ENCODE data around the gene SEMA5A.

SEMA5A gene

DNA sequence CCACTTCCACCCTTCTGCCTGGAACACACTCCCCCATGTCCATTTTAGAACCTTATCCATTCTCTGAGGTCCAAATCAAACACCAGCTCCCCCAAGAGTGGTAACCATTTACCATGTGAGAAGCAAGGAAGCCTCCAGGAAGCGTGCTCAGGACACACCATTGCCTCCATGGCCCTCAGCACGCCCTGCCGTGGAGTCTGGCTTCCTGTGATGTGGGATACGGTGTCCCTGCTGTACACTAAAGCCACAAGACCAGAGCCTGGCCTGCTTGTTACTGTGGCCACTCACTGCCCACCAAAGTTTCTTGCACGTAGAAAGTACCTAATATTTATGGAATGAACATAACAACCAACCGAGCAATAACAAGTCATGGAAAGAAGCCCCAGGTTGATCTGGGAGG is 151.7 kb downstream of the SEMA5A start:
- no peak for DNase-seq

DNA sequence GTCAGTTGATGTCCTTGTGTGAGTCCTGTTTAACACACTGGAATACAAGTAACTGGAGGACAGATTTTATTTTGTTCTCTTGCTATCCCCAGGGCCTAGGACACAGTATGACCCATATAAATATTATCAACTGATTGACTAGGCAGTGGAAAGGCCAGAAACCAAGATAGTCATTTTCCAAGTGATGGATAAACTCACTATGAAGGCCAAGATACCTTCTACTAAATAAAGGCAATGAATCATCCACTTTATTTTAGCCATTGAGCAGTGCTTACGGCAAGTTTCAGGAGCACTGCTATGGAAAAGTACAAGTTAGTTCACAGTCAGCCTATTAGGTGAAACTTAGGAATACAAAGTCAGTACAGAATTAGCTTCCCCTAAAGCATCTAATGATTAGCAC is 153.2 kb downstream of the SEMA5A start:
- DNase-seq, result no peak

DNA sequence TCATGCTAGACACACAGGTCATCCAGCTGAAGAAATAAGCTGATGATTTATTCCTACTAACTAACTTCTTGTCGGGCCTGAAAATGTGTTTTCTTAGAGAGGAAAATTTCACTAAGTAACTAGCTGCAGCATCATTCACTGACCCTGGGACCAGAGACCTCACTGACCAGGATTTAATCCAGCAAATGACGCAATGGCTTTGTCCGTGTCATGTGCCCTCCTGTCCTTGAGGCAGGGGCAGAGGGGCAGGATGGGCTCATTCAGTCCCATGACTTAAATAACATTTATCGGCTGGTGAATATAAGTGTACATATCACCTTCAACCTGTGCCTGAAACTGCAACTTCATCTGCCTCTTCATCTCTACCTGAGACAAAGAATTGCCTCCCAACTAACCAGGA is 154.8 kb downstream of the SEMA5A start:
- DNase-seq, result no peak

DNA sequence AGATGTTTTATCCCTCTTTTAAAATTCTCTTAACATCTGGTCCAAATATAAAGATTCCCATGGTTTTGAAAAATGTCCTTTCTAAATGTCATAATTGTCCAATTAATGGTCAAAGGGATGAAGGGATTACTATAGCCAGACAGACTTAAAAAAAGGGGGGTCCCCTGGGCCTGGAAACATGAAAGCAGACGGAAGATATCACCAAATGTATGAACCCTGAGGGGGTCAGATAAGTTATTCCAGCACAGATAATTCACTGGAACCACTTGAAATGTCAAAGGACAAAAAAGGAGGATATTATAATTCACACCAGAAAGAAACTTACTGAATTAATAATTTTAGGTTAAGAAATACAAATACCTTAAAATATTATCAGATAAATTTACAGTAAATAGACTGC is 155.8 kb downstream of the SEMA5A start:
- no peak for DNase-seq

DNA sequence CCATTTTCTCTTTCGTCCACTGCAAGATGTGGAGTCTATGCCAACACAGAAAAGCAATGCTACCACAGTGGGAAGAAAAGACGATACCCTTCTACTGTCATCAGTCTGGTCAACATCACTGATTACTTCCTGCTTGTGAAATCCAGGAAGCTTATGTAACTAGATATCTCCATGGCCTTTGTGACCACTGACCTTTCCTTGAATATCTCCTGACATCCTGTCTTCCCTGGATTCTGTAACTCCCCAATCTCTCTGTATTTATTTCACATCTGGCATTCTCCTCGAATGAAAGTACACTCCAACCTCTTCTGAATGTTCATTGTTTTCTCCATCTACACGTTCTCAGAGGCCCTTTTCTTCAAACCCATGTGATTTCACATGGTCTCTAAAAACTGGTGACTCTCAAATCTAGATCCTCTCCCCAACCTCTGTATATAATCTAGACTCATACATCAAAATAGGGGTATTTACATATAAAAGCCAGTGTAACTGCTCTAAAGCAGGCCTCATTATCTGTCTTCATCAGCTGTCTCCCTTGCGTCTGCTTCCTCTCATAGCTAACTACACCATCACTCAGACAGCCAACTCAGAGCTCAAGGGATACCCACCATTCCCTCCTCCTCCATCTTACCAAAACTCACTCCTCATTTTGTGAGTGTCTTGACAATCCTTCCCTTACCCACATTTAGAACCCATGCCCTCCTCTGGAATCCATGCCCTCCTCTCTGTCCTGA is 156.8 kb downstream of the SEMA5A start:
- DNase-seq, result no peak

DNA sequence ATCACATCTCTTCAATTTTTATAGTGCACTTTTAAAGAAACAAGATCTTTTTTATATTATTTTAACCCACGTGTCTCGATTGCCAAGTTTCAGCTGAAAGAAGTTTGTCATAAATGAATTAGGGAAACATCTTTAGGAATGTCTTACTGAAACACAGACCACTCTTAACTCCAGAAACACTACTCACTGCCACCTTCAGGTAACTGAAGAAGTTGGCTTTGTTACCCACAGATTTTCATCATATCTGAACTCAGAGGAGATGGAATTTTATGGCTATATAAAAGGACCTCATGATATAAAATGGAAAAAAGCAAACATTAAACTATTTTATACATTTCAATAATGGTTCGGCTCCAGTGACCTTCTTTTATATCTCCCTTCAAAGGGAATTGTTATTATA is 158.0 kb downstream of the SEMA5A start:
- no peak for DNase-seq

DNA sequence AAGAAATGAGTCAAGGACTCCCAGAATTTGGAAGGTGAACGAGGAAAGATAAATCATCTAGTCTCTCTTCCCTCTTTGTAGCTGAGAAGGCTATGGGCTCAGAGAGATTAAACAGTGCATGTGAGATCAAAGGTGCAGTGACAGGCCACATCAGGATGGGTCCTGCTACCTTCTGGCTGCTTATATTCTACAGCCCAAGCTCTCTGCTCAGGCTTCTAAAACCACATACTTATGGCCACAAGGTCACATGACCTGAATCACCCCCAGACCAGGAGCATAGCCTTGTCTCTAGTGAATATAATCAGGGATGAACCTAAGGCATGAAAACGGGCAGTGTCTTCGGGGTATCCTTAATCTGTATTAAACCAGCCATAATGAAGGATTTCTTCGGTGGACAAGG is 158.9 kb downstream of the SEMA5A start:
- no peak for DNase-seq

DNA sequence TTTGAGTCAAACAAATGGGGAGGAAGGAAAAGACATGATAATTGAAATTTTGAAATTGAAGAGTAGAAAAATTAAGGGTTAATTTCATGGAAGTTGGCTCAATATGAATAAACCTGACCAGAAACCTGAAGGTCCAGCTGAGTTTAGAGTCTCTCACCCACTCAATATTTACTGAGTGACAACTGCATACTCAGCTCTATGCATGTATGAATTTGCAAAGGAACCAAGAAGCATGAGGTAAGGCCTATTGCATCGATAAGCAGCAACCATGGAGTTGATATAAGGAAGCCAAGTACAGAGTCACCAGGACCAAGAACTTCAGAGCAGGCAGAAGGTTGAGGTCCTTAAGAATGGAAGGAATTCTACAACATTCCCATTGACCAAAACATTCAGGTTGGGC is 163.4 kb downstream of the SEMA5A start:
- no peak for DNase-seq

DNA sequence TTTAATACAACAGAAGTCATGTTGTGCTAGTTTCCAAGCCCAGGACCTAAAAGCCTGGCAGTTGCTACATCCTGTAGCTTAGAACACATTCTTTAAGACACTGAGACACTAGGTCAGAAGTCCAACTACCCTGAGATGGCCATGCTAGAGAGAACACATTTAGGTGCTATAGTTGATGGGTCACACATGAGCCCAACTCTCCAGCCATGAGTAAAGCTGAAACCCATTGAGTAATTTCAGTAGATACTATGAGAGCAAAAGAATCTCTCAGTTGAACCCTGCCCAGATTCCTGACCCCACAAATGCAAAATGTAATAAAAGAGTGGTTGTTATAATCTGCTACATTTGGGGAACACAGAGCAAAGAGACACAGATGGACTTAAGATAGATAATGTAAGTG is 164.4 kb downstream of the SEMA5A start:
- DNase-seq, result no peak

DNA sequence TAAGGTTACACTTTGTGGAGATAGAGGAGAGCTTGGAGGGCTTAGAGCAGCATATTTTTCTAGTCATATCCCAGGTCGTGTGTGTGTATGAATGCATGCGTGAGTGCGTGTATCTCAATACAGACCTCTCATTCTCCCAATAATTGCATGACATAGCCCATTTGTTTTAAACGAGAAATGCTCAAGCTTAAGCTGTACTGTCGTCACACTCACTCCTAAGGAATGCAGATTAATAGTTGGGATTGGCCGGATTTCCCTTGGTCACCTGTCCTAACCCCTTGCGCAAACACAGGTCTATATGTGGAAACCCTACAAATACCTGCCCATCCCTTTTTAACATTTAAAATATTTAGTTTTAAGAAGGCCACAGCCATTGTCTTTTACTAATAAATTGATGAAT is 165.8 kb downstream of the SEMA5A start:
- no peak for DNase-seq

DNA sequence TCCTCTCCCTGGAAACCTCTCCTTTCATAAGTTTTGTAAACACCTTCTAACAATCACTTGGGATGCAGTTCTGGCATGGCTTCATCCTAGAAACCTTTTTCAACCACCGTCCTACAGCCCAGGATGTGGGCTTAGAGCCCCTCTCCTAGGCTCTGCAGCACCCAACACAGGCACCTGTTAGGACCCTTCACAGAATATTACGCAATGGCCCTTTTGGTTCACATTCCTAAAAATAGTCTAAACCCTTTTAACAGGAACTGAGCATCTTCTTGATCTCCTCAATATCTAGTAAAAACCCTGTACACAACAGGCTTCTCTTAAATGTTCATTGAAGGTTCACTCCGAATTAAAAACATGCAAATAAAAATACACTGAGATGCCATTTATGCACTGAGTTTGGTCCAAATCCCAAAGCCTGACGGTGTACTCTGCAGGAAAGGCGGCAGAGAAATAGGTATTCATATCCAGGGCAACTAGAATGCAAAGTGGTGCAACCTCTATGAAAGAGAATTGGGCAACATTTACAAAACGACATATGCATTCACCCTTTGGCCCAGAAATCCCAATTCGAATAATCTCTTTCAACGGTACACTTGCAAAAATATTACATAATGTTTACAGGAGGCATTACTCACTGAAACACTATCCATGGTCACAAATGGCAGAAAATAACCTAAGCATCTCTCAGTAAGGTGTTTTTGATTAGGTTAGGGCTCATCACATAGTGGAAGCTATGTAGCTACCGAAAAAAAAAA is 169.3 kb downstream of the SEMA5A start:
- no peak for DNase-seq

DNA sequence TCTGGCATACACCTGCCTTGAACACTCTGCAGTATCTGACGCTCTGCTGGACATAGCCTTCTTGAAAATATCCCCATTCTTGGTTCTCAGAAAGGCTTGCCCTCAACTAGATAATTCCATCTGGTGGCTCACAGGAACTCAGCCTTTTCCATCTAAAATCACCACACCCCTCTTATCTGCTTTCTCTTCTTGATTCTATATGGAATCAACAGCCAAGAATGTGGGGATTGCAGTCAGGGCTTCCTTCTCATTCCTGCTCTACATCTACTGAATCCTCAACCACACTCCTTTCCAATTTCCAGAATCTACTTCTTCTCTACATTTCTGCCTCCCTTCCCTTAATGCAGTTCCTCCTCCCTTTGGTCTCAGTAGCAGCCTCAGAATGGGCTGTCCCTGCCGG is 170.1 kb downstream of the SEMA5A start:
- no peak for DNase-seq

DNA sequence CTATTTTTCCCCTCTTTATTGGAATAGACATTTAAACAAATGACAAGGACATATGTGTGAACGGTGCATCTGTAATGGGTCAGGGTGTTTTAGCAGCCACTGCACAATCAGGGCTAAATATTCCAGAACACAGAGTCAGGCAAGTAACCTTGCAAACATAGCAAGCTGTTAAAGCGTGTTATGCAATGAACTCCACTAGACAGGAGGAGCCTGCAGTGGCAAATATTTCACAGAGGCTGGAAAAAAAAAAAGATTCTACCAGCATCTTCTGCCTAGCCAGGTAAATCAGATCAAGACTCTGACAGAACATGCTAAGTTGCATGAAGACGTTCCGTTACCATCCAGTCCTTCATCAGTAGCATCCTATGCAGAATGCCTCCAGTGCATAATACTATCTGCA is 171.8 kb downstream of the SEMA5A start:
- no peak for DNase-seq

DNA sequence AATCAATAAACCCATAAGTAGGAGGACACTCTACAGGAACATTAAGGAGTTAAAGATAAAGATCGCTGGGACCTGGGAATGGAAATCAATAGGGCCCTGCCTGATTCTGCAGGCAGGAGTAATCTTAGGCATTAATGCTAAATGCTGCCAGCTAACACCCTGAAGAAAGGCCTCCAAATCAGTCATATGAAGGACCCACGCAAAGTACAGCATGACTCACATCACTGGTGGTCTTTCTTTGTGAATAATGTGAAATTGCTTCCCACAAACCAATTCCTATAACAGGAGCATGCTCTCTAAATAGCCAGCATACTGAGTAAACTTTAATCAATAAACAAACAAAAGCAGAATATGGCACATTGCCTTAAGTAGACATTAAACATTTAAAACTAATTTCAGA is 172.3 kb downstream of the SEMA5A start:
- no peak for DNase-seq

DNA sequence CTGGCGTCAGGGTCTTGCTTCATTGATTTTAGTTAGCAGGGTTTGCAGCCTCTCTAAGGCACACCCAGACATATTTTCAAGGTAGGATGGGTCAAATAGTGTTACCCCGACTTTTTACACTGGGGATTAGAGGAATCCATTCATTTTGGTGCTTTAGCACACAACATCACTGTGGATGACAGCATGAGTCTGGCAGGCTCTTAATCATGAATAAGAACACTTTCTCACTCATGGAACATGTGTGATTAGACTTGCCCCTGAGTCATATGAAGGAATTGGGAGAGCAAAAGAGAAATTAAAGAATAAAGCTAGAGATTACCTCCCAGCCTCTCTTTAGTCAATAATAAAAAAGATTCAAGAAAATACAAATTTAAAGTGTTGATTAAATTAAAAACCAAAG is 175.6 kb downstream of the SEMA5A start:
- DNase-seq, result no peak

DNA sequence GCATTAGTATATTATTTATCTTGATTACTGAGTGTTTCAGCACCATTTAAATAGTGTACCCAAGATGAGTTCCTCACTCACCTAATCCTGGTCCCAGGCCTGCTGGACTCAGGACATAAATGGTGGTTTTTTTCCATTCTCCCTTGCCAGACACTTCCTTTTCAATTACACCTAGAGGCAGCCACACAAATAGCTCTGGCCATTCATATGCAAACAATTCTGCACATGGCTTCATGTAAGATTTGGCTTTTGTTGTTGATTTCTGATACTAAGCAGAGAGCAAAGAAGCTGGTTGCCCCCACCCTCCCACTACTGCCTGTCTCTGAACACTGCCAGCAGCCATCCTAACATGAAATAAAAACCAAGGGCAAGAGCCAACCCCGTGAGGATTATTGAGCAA is 180.4 kb downstream of the SEMA5A start:
- no peak for DNase-seq

DNA sequence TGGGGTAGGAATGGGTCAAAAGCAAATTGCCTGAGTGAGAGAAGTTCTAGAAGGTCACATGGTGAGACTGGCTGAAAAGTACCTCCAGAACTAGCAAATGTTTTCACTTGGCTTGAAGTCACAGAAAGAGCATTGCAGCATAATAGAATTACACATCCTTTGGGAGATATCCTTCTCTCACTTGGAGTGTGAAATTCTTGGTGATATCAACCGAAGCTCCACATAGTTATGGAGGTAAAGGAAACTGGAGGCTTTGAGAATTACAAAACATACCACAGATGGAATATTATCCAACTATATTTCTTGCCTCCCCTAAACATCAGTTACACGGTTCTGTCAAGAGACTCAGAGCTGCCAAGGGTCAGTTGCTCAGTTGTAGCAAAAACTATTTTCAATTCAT is 182.4 kb downstream of the SEMA5A start:
- no peak for DNase-seq

DNA sequence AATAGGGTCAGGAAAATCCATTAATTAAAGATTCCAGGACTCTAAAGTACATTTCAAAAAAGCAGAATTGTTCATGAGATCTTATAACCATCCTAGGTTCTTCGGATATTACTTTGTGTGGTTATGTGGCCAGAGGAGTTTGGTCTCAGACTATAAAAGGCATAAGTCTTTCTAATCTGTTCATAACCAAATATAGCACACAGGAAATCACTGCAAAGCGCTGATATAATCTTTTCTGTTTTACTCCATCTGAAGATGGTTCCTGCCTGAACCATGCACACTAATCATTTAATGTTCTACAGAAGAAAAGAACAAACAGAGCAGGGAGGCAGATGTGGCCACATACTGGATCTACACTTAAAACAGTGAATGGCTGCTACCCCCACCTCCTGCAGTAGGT is 182.8 kb downstream of the SEMA5A start:
- DNase-seq, result no peak

DNA sequence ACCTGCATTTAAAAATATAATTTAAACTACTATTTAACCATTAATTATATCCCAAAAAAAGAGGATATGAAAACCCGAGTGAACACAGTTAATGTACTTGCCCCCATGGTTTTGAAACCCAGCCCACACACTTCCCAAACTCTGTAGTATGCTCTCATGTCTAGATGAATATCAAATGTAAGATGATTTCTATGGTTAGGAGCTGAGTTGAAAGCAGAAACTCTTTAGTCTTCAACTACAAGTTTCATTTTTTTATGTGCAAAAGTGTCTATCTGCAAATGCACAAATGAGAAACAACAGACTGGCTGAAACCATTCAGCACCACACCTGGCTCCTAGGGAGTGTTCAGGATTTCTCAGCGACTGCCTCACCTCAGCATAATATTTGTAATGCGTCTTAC is 183.3 kb downstream of the SEMA5A start:
- DNase-seq, result no peak

DNA sequence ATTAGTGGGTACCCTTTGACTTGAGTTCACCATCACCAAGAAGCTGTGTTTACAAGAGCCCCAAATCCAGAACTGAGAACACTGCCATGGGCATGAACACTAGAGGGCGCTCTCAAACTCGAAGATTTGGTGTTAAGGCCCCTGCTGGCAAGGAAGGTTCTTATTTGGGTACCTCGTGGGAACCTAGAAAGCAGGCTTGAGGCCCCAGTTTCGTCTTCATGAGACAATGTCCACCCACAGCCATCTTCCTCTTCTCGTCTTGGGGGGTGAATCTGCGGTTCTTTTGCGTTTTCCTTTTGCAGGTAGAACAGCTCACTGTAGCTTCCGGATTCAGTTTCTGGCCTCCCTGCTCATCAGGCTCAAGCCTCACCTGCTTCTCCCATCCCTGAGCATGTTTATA is 184.0 kb downstream of the SEMA5A start:
- no peak for DNase-seq

DNA sequence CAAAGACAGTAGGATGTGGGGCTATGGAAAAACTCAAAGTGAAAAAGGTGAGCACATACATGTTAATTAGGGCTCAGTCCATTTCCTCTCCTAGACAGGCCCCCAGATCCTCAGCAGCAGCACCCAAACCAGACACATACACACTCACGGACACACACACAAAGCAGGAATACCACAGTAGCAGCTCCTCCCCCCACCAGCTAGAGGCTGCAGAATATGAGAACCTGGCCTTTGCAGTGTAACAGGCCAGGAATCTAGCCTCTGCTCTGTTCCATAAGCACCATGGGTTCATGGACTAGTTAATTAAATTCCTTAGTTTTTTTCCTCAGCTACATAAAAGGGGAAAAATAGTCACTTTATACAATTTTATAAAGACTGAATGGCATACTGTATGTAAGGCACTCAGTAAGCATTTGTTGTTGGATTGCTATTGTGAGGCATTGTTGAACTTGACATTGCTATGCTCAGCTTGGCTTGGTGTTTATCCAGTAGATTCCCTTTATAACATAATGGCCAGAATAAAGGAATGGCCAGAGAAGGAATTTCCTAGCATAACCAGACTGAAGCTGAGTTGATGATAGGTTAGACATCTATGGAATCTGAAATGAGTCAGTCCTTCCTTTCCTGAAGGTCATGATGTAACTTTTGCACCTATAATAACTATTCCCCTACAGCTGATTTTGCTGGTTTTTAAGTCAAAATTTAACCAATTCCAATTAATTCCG is 186.8 kb downstream of the SEMA5A start:
- DNase-seq, result no peak

DNA sequence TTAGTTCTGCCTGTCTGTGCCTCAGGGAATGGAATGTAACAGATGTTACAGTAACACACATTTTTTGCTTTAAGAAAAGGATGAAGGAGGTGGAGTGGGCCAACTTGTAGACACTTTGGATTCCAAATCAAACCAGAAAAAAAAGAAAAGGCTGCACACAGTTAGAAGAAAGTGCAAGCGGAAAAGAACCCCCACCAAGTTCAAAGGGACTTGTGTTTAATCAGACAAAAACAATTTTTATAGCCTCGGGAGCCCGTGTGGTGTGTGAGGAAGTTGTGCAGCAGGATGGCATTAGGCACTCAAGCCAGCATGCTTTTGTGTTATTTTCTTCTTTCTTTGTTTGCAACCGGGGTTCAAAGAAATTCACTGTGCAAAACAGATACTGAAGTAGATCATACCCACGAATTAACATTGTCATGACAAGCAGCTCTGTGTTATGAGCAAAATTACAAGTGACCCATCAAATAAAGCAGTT is 189.5 kb downstream of the SEMA5A start:
- DNase-seq, result no peak

DNA sequence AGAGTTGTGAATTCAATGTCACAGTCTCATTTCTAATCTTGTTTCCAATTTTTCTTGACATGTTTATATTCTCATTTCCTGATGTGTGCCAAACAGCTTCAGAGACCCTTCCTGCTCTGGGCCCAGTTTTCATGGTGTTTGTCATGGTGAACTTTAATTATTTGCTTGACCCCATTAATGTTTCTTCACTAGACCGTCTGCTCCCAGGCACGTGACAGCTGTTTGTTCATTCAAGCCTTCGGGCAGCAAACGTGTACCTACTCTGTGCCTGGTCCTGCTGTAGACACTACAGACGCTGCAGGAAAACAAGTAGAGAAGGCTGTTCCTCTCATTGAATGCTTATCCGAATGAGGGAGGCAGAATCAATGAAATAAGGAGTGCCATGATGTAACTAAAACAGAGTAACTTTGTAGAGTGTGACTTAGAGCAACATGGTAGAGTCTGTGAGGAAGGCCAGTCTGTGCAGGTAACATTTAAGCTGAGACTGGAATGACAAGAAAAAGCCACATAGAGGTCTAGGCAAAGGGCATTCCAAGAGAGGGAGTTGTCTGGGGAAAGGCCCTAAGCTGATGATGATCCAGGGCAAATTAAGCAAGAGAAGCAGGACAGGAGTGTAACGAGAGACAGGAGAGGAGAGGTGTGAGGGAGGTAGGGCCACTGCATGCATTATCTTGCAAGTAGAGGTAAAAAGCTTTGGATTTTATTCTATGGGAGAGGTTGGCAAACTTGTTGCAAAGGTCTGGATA is 191.4 kb downstream of the SEMA5A start:
- DNase-seq, result no peak

Measured in activated gamma-delta T cell treated with Interleukin-2 at 50 U/mL for 16 hours (primary cell).